HCT116 (cell line): ENCODE measurements around the gene ACTR1A. TPM values are rescaled to one million over a fixed set of nuclear protein-coding genes. Genes with fewer than 3 reads are reported as not detected.

Experiments used
- ATAC-seq: fragments of 200-7000 bp; cut with Tn5 transposase; 2 replicates; pipeline ENCODE4 v1.9.1; 2020; ENCODE audit warnings: mild to moderate bottlenecking, moderate library complexity
- BruUV-seq: library from RNA; stranded (reverse); fragments of 400-500 nt; replicated peaks from 2 replicates; lab custom pipeline; 2021; lab: Mats Ljungman, UMichigan
- CTCF ChIA-PET: fragments of 300-600 bp; sonication (Branson Sonifier 250); formaldehyde crosslinking; loops from one replicate; lab custom pipeline; 2021; ENCODE audit warnings: antibody characterized with exemption; lab: Charles Lee
- POLR2A ChIA-PET: fragments of 300-600, 350-600 bp; sonication (Branson Sonifier 250); formaldehyde crosslinking; loops from one replicate; lab custom pipeline; 2021; ENCODE audit warnings: antibody characterized with exemption; lab: Charles Lee
- RAD21 ChIA-PET, 2 experiments: fragments of 300-600 bp; sonication (Branson Sonifier 250); formaldehyde crosslinking; loops; one replicate each; lab custom pipeline; 2023; ENCODE audit warnings: low total read pairs in 2 of 2; ENCODE audit not compliant: uncharacterized antibody in 2 of 2, unreplicated experiment in 2 of 2, low non-redundant PET in 1 of 2; lab: Charles Lee
- DNase-seq: peaks from one replicate; pipeline ENCODE4 v3.0.0-alpha.2; 2010; ENCODE audit warnings: low read depth, low spot score
- H2AFZ ChIP-seq: fragments of 200-600 bp; shearing (Covaris generic), sonication (generic); 2 replicates; pipeline ENCODE4 v1.6.1; 2017; ENCODE audit warnings: low read depth, mixed run types, mixed read lengths, antibody characterized with exemption, low read length; ENCODE audit not compliant: poor library complexity, severe bottlenecking
- H3K27ac ChIP-seq: 2 replicates; pipeline ENCODE4 v1.5.1; 2012; ENCODE audit warnings: low read depth, low read length
- H3K27me3 ChIP-seq: fragments of 200-600 bp; sonication (generic); 2 replicates; pipeline ENCODE4 v1.6.1; 2016; ENCODE audit warnings: mixed run types, low read length, mixed read lengths; ENCODE audit not compliant: insufficient read depth
- H3K36me3 ChIP-seq, 2 experiments: fragments of 200-500 bp in 1 of 2; fragments of 200-600 bp in 1 of 2; sonication (Bioruptor generic) in 1 of 2; sonication (generic) in 1 of 2; 2 replicates each; pipeline versions ENCODE4 v1.5.1 to v1.6.1; 2014 to 2016; ENCODE audit warnings: low read length in 2 of 2, inconsistent platforms in 1 of 2, mixed read lengths in 1 of 2, mixed run types in 1 of 2; ENCODE audit not compliant: insufficient read depth in 2 of 2, control insufficient read depth in 1 of 2
- H3K4me1 ChIP-seq, 2 experiments: fragments of 200-600 bp in 1 of 2; sonication (generic) in 1 of 2; 2 replicates each; pipeline versions ENCODE4 v1.5.1 to v1.6.1; 2012 to 2017; ENCODE audit warnings: low read length in 2 of 2, inconsistent platforms in 1 of 2, mild to moderate bottlenecking in 1 of 2, mixed read lengths in 1 of 2, mixed run types in 1 of 2, moderate library complexity in 1 of 2; ENCODE audit not compliant: insufficient read depth in 2 of 2, control insufficient read depth in 1 of 2
- H3K4me2 ChIP-seq: fragments of 200-600 bp; sonication (generic); 2 replicates; pipeline ENCODE4 v1.6.1; 2017; ENCODE audit warnings: mixed run types, low read length, mixed read lengths
- H3K4me3 ChIP-seq, 2 experiments: fragments of 200-600 bp in 1 of 2; sonication (generic) in 1 of 2; replicated peaks in 1 of 2; 2 replicates each; pipeline ENCODE4 v1.5.1; 2011 to 2016; ENCODE audit warnings: low read length in 2 of 2, control low read depth in 1 of 2, low read depth in 1 of 2, mild to moderate bottlenecking in 1 of 2, mixed read lengths in 1 of 2, mixed run types in 1 of 2
- H3K79me2 ChIP-seq: fragments of 200-600 bp; sonication (generic); 2 replicates; pipeline ENCODE4 v1.6.1; 2017; ENCODE audit warnings: mild to moderate bottlenecking, mixed run types, low read length, moderate library complexity, mixed read lengths; ENCODE audit not compliant: insufficient read depth
- H3K9ac ChIP-seq: fragments of 200-600 bp; sonication (generic); 2 replicates; pipeline ENCODE4 v1.6.1; 2016; ENCODE audit warnings: low read length, mixed read lengths
- H3K9me2 ChIP-seq: fragments of 200-600 bp; sonication (generic), shearing (Covaris generic); 2 replicates; pipeline ENCODE4 v1.6.1; 2017; ENCODE audit warnings: mixed run types, mild to moderate bottlenecking, moderate library complexity; ENCODE audit not compliant: insufficient read depth
- H3K9me3 ChIP-seq, 2 experiments: fragments of 200-500 bp in 1 of 2; fragments of 200-600 bp in 1 of 2; sonication (Bioruptor generic) in 1 of 2; sonication (generic) in 1 of 2; 2 replicates each; pipeline ENCODE4 v1.6.1; 2014 to 2017; ENCODE audit warnings: low read length in 2 of 2, mixed read lengths in 2 of 2, inconsistent platforms in 1 of 2, low read depth in 1 of 2, mild to moderate bottlenecking in 1 of 2, mixed run types in 1 of 2, moderate library complexity in 1 of 2; ENCODE audit not compliant: control insufficient read depth in 1 of 2, insufficient read depth in 1 of 2
- H4K20me1 ChIP-seq: fragments of 200-600 bp; sonication (generic), shearing (Covaris generic); 2 replicates; pipeline ENCODE4 v1.6.1; 2017; ENCODE audit warnings: mixed run types, mild to moderate bottlenecking, moderate library complexity; ENCODE audit not compliant: insufficient read depth
- CBX3 ChIP-seq: IDR thresholded peaks from 2 replicates; pipeline ENCODE4 v1.6.1; 2012; ENCODE audit warnings: low read depth
- EGR1 ChIP-seq: IDR thresholded peaks from 2 replicates; pipeline ENCODE4 v1.6.1; 2012; ENCODE audit warnings: low read depth
- ELF1 ChIP-seq: IDR thresholded peaks from 2 replicates; pipeline ENCODE4 v1.6.1; 2012; ENCODE audit warnings: low read depth, borderline replicate concordance
- FOSL1 ChIP-seq: IDR thresholded peaks from 2 replicates; pipeline ENCODE4 v1.6.1; 2012; ENCODE audit warnings: low read depth
- JUND ChIP-seq: IDR thresholded peaks from 2 replicates; pipeline ENCODE4 v1.6.1; 2012
- POLR2A ChIP-seq: IDR thresholded peaks from 2 replicates; pipeline ENCODE4 v1.7.0; 2011; ENCODE audit warnings: borderline replicate concordance; ENCODE audit not compliant: insufficient read depth, insufficient read length; ENCODE audit errors: extremely low read depth
- RAD21 ChIP-seq: IDR thresholded peaks from 2 replicates; pipeline ENCODE4 v1.6.1; 2012; ENCODE audit warnings: low read depth, mild to moderate bottlenecking
- YY1 ChIP-seq: IDR thresholded peaks from 2 replicates; pipeline ENCODE4 v1.6.1; 2011; ENCODE audit warnings: low read length, low read depth, moderate library complexity, mild to moderate bottlenecking; ENCODE audit not compliant: insufficient replicate concordance; ENCODE audit errors: extremely low read depth
- intact Hi-C: fragments of 100-400 bp; cut with micrococcal nuclease; formaldehyde crosslinking; loops from 2 replicates; pipeline ENCODE4 v1.10.0; 2022
- total RNA-seq: library from RNA; stranded (reverse); gene quantifications from one replicate; pipeline ENCODE4 v1.2.1, GENCODE V29; 2021; ENCODE audit not compliant: unreplicated experiment
- TF ChIP-seq, protein P1 (sequence below): IDR thresholded peaks from 2 replicates; pipeline ENCODE4 v1.6.1; 2012
- TF ChIP-seq, protein P2 (sequence below): IDR thresholded peaks from 2 replicates; pipeline ENCODE4 v1.6.1; 2011; ENCODE audit warnings: mild to moderate bottlenecking, low read length, moderate library complexity; ENCODE audit not compliant: insufficient replicate concordance; ENCODE audit errors: extremely low read depth
- TF ChIP-seq, protein P3 (sequence below), 3 experiments: fragments of 200-600 bp in 1 of 3; sonication (generic) in 1 of 3; IDR thresholded peaks in 2 of 3; conservative IDR thresholded peaks in 1 of 3; 2 replicates each; pipeline ENCODE4 v1.5.1; 2012 to 2017; ENCODE audit warnings: low read depth in 2 of 3, low read length in 2 of 3, antibody characterized with exemption in 1 of 3, borderline replicate concordance in 1 of 3, control low read depth in 1 of 3, mild to moderate bottlenecking in 1 of 3, mixed read lengths in 1 of 3, mixed run types in 1 of 3, moderate library complexity in 1 of 3; ENCODE audit not compliant: insufficient read depth in 1 of 3

Gene ACTR1A
- total RNA-seq, 1 experiment from 2014 or later, result 94.2 TPM

DNA sequence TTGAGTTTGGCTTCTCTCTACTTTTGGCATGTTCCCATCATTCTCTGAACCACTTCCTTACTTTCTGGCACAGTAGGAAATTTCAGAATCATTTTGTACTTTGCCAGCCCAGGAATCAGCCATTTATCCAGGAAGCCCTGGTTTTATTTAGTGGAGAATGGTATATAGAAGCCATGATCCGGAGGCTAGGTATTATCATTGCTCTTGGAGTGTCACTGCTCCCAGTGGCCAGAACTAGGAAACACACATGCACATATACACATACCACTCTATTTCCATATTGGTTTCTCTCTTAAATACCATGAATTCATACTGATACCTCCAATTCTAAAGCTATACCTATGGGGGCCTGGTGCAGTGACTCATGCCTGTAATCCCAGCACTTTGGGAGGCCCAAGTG lies 37.5 kb upstream of the ACTR1A start:
- peak; percentile 31 for DNase-seq
- H3K27ac ChIP-seq, result no peak overlapping the region
- intact Hi-C loops, result no loop called here

DNA sequence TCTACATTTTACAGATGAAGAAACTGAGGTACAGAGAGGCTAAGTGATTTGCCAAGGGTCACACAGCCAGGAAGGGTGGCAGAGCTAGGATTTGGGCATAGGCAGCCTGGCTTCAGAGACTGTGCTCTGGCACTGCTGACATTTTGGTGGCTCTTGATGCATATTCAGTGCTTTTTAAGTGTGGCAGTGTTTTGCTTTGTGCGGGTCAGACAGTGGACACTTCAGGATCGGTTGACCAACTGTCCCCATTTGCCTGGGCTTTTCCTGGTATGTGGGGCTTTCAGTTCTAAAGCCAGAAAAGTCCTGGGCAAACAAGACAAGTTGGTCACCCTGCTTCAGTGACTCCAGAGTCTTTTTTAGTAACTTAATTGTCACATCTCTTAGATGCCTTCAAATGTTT lies 36.3 kb upstream of the ACTR1A start:
- ChIA-PET POLR2A (no interaction called here), RAD21 (no interaction called here), CTCF (no interaction called here)
- Histone ChIP-seq H3K79me2 (no peaks in the 10 kb centered on the region), H3K27ac (no peak overlapping the region), H4K20me1 (no peaks in the 10 kb centered on the region), H3K4me1 (0 out of 4 replicates have a peak, but pooled peaks cover 0 to 5% of the 10 kb centered on the region in 2 experiments), H3K27me3 (no peaks in the 10 kb centered on the region), H3K9me2 (no peaks in the 10 kb centered on the region), H2AFZ (no peak overlapping the region), H3K4me2 (no peak overlapping the region), H3K36me3 (no peaks in the 10 kb centered on the region), H3K4me3 (no peak overlapping the region), H3K9ac (no peak overlapping the region), H3K9me3 (no peaks in the 10 kb centered on the region)
- BruUV-seq, result no TSS peak
- DNase-seq, result no peak
- intact Hi-C loops, result no loop called here
- no peak for ATAC-seq
- no peak for TF ChIP-seq FOSL1
- no peak for TF ChIP-seq ELF1
- TF ChIP-seq YY1, result no peak
- no peak for TF ChIP-seq CBX3
- TF ChIP-seq POLR2A, result no peak
- no peak for TF ChIP-seq EGR1
- TF ChIP-seq, protein P1, sequence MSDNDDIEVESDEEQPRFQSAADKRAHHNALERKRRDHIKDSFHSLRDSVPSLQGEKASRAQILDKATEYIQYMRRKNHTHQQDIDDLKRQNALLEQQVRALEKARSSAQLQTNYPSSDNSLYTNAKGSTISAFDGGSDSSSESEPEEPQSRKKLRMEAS, result no peak
- TF ChIP-seq, protein P2, sequence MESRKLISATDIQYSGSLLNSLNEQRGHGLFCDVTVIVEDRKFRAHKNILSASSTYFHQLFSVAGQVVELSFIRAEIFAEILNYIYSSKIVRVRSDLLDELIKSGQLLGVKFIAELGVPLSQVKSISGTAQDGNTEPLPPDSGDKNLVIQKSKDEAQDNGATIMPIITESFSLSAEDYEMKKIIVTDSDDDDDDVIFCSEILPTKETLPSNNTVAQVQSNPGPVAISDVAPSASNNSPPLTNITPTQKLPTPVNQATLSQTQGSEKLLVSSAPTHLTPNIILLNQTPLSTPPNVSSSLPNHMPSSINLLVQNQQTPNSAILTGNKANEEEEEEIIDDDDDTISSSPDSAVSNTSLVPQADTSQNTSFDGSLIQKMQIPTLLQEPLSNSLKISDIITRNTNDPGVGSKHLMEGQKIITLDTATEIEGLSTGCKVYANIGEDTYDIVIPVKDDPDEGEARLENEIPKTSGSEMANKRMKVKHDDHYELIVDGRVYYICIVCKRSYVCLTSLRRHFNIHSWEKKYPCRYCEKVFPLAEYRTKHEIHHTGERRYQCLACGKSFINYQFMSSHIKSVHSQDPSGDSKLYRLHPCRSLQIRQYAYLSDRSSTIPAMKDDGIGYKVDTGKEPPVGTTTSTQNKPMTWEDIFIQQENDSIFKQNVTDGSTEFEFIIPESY, result no peak

More for the DNA sequence above, 37.5 kb upstream of the ACTR1A start:
- H3K4me3 ChIP-seq, result no peak overlapping the region
- TF ChIP-seq, protein P3, sequence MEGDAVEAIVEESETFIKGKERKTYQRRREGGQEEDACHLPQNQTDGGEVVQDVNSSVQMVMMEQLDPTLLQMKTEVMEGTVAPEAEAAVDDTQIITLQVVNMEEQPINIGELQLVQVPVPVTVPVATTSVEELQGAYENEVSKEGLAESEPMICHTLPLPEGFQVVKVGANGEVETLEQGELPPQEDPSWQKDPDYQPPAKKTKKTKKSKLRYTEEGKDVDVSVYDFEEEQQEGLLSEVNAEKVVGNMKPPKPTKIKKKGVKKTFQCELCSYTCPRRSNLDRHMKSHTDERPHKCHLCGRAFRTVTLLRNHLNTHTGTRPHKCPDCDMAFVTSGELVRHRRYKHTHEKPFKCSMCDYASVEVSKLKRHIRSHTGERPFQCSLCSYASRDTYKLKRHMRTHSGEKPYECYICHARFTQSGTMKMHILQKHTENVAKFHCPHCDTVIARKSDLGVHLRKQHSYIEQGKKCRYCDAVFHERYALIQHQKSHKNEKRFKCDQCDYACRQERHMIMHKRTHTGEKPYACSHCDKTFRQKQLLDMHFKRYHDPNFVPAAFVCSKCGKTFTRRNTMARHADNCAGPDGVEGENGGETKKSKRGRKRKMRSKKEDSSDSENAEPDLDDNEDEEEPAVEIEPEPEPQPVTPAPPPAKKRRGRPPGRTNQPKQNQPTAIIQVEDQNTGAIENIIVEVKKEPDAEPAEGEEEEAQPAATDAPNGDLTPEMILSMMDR (IDR thresholded peaks at IDR 0.05 in 2 of 3, conservative IDR thresholded peaks at IDR 0.05 in 1 of 3; ENCODE audit: borderline replicate concordance in 1 of 3, insufficient read depth in 1 of 3, low read depth in 2 of 3, low read length in 2 of 3), result peak; percentile 21 to 80 (median 75); a peak in 5 of 6 replicates
- TF ChIP-seq JUND (no peak), RAD21 (peak; percentile 22; the same call in 1 of the 2 replicates), ELF1 (no peak), POLR2A (no peak), YY1 (peak; percentile 29)
- POLR2A ChIA-PET, result no interaction called here
- 0 out of 4 replicates have a peak, but pooled peaks cover 0 to 5% of the 10 kb centered on the region in 2 experiments for H3K4me1 ChIP-seq
- H3K4me2 ChIP-seq, result no peak overlapping the region
- peak; percentile 100 for ATAC-seq
- H3K9ac ChIP-seq, result no peak overlapping the region
- H4K20me1 ChIP-seq, result no peaks in the 10 kb centered on the region
- no TSS peak for BruUV-seq
- no peaks in the 10 kb centered on the region for H3K9me2 ChIP-seq
- CTCF ChIA-PET, result interaction anchor here (0.7 to 1.1 kb wide), 3 partner anchors 8 to 19 kb away, joined by 3 to 5 read pairs (median 3); no protein-coding TSS in a partner anchor
- H3K79me2 ChIP-seq, result no peaks in the 10 kb centered on the region
- RAD21 ChIA-PET, result no interaction called here
- no peaks in the 10 kb centered on the region for H3K36me3 ChIP-seq
- H2AFZ ChIP-seq, result no peak overlapping the region
- H3K27me3 ChIP-seq, result no peaks in the 10 kb centered on the region
- H3K9me3 ChIP-seq, result no peaks in the 10 kb centered on the region
